GM19193 (cell line): ENCODE measurements around the gene C19orf73.

Experiments used
- POLR2A ChIP-seq: IDR thresholded peaks from 4 replicates; pipeline ENCODE4 v1.6.1; 2011; ENCODE audit not compliant: insufficient read depth, insufficient read length; ENCODE audit errors: extremely low read depth

C19orf73 gene

DNA sequence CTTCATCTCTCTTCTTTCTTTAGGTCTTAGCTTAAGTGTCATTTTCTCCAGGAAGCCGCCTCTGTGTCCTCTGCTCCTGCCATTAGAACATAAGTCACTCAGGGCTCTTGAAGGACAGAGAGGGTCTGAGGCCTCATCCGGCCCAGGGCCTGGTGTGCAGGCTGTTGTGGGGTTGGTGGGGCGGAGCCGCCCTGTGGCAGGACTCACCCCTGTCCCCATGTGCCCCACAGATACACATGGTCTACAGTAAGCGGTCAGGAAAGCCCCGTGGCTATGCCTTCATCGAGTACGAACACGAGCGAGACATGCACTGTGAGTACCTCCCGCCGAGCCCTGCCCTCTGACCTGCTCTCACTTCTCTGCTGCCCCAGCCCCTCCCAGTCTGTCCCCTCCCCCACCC lies 17.8 kb downstream of the C19orf73 start:
- no peak for TF ChIP-seq POLR2A

DNA sequence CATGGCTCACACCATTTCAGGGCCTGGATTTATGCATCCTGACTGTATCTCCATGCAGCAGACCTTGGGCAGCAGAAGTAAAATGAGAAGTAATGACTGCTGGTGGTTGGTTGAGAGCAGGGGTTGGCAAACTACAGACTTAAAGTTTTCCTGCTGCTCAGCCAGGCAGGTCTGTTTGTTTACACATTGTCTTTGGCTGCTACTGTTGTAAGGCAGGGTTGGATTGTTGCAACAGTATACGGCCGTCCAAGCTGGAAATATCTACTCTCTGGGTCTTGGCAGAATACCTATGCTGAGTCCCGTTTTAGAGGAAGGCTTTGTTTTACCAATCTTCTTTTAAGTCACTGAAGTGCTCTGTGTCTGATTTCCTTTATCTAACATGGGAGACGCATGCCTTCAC lies 20.1 kb downstream of the C19orf73 start:
- TF ChIP-seq POLR2A: no peak

DNA sequence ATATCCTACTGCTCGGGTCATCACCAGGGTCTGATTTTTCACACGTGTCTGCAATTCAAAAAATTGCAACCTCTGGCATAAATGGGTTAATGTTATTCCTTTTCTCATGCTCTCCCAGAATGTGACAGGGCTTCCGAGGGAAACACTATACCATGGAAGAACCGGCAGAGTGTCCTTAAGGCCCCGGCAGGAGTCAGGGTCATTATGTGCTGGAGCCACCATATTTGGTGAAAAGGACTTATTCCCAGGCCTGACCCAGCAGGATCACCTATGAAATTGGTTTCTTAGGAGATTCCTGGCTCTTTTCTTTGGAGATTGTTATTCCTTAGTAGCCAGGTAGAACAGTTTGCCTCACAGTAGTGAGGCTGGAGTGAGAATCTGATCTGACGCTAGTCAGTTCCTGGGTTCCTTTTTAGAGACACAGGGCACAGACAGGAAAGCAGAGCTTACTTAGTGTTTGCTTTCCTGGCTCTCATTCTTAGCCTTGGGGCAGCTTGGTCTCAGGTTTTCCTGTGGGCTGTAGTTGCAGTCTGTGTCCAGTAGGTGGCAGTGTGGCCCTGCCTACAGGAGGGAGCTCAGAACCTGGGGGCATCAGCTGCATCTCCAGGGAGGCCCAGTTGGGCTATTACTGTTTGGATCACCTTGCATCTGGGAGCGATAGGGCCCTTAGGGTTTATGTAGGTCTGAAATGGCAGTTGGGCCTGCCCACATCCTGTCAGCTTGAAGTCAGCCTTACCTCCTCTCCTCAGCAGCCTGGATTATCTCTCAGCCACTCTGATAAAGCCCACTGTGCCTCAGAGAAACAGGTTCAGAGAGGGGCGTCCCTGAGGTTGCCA lies 21.3 kb downstream of the C19orf73 start:
- TF ChIP-seq POLR2A: no peak

DNA sequence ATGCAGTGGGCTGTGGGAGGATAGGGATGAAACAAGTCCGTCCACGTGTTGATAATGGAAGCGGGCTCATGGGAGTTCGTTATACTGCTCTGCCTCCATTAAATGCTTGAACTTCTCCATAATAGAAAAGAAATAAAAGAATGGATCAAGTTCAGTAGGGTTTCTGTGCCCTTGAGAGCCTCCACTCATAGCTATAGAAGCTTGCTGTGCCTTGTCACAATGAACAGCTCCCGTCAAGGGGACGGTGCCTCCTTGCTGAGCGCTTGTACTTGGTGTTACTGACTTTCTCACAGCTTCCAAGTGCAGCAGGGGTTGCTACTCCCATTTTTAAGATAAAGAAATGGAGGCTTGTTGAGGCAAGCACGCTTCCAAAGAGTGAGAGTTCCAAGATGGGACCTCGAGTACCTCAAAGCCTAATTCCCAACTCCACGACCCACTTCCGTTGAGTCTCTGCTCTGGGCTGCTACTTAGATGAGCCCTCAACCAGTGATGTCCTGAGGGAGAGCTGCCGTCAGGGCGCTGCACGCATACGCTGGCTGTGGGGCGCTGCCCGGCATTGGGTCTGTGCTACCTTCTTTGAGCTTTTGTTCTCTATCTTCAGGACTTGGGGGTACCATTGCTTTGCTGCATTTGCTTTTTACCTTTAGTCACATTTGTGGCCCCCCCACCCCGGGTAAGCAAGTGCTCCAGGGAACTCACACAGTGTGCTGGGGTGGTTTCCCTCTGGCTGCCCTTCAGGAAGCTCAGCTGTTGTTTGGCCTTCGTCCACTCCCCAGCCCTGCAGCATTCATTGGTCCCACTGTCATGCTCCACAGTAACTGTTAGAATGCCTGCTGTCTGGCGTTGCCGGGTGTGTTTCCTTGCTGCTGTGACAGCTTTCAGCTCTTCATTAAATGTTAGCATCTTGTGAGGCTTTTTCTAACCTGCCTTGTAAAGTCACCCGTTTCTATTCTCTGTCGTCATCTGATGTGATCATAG lies 24.1 kb downstream of the C19orf73 start:
- TF ChIP-seq POLR2A: no peak

DNA sequence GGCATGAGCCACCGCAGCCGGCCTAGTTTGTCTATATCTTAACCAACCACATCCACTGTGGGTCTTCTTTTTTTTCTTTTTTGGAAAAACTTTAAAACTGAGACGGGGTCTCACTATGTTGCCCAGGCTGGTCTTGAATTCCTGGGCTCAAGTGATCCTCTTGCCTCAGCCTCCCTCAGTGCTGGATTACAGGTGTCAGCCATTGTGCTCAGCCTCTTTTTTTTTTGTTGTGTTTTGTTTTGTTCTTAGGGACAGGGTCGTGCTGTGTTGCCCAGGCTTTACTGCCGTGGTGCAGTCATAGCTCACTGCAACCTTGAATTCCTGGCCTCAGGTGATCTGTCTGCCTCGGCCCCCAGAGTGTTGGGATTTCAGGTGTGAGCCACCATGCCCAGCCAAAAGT lies 26.3 kb downstream of the C19orf73 start:
- TF ChIP-seq POLR2A: no peak

DNA sequence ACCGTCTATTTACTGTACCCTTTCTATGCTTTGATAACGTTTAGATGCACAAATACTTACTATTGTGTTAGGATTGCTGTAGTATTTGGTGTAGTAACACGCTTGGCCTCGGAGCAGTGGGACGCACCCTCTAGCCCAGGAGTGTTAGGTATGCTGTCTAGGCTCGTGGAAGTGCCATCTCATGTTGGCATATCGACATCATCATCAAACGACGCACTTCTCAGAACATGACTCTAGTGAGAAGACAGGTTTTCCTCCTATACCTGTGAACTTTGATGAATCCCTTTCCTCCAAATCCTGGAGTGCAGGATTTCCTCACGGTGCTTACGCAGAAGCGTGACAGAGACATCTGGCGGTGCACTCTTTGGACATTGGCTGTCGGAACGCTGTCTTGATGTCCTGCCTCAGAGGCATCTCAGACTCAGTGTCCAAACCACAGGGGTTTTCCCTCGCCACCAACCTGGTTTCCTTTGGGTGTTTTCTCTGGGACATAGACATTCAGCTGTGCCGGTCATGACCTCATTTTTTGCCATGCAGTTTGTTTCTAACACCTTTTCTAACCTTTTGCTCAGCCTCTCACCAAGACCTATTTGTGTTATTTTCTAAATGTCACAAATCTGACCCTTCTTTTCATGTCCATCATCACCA lies 27.4 kb downstream of the C19orf73 start:
- TF ChIP-seq POLR2A: no peak

DNA sequence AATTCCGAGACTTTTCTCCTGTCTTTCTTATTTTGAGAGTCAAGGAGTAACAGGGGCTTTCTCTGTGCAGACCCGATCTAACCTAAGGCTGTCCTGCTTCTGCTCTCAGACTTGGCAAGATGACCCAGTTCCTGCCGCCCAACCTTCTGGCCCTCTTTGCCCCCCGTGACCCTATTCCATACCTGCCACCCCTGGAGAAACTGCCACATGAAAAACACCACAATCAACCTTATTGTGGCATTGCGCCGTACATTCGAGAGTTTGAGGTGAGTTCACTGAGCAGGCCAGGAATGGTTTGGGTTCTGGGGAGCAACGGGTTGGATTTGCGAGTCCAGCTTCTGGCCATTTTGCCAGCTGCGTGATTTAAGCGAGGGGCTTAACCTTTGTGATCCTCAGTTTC lies 32.6 kb downstream of the C19orf73 start:
- no peak for TF ChIP-seq POLR2A

DNA sequence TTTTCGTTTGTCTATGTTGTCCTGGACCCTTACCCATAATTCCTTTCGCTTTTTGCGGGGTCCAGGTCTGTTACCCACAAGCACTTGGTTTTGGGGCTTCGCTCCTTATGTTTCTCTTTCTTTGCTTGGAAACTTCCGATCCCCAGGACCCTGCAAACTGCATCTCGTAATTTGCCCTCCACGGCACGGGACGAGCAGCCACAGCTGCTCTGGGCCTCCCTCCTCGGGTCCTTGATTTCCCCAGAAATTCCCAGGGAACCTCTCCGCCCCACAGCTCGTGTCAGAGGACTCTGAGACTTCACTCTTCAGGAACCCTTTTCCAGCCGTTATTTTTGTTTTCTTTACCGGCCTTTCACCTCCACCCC lies 33.1 kb downstream of the C19orf73 start:
- TF ChIP-seq POLR2A: no peak

DNA sequence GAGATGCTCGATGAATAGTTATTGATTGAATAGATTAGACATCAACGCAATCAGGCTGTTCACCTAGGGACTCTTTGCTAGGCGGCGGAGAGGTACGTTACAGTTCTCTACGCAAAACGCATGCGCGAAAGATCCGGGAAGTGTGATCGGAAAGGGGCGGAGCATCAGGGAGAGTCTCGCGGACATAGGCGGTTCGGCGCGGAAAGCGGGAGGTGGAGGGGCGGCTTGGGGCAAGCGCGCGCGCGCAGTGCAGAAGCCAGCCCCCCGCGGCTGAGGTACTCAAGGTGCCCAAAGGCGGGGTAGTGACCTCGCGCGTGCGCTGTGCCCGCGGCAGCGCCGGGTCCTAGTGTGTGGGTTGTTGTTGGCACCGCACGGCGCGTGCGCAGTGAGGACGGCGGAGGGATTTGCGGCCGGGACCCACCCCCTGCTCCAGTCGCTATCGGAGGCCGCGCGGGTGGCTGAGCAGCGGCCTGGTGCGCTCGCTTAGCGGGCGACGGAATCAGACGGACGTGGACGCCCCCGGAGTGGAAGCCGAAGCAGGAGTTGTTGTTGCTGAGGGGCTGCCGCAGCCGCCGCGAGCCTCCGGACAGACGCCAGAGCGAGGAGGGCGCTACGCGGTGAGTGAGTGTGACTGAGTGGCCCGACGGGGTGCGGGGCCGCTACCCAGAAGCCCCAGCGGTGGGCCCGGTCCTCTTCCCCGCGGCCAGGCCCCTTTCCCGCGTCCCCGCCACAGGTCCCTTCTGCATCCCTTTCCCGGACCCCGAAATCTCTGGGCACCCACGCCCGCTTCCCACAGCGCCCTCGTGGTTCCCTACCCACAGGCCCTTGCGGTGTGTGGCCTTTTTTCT lies 33.7 kb downstream of the C19orf73 start, which contains the start of gene SNRNP70:
SNRNP70 (plus strand) TSS at position 432 of the 848 bp plus-strand sequence. CDS start 964 bp downstream, outside the sequence.
- TF ChIP-seq POLR2A: peak; percentile 98

DNA sequence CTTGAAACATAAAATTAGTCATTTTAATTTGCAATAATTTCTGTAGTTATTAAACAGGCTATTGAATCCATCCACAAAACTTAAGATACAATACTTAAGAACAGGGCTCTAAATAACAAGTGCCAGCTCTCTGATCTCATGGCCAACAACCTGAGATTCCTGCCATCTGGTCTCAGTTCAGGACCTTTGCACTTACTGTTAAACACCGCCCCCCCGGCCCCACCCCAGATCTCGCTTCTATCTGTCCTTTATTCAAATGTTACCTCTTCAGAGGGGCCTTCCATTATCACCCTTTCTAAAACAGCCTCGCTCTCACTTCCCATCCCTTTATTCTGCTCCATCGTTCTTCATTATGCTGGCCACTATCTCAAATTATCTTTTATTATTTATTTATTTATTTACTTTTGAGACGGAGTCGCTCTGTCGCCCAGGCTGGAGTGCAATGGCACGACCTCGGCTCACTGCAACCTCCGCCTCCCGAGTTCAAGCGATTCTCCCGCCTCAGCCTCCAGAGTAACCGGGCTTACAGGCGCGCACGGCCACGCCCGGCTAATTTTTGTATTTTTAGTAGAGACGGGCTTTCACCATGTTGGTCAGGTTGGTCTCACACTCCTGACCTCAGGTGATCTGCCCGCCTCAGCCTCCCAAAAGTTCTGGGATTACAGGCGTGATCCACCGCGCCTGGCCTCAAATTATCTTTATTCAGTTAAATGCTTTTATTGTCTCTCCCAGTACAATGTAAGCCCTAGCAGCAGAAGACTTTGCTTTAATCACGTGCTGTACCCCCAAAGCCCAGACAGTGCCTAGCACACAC lies 34.5 kb downstream of the C19orf73 start:
- no peak for TF ChIP-seq POLR2A

DNA sequence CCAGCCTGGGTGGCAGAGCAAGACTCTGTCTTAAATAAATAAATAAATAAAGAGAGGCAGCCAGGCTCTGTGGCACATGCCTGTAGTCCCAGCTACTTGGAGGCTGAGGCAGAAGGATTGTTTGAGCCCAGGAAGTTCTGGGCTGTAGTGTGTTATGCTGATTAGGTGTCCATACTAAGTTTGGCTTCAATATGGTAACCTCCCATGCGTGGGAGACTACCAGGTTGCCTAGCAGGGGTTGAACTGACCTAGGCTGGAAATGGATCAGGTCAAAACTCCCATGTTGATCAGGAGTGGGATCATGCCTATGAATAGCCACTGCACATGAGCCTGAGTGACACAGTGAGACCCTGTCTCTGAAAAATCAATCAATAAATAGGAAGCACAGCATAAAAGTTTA lies 37.7 kb downstream of the C19orf73 start:
- no peak for TF ChIP-seq POLR2A

DNA sequence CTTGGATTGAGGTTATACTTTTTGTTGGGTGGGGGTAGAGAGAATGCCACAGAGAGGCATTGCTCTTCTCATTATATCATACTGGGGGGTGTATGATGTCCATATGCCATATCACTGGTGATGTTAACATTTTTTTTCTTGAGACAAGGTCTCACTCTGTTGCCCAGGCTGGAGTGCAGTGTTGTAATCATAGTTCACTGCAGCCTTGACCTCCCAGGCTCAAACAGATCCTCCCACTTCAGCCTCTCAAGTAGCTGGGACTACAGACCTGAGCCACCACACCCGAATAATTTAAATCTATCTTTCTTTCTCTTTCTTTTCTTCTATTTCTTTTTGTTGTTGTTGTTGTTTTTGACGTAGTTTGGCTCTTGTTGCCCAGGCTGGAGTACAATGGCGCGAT lies 38.6 kb downstream of the C19orf73 start:
- no peak for TF ChIP-seq POLR2A
